HG03342 (cell line): ENCODE results near the gene CEP78.
A peak's percentile ranks its signal among the peaks of the same experiment; 100 is the strongest.
"Not testable (repeated sequence)": the region's sequence is repeated elsewhere in the genome, so short reads cannot be mapped to it uniquely, and the experiment has no call there.

Experiments used
- ATAC-seq: cut with Tn5 transposase; IDR thresholded peaks from one replicate; pipeline ENCODE4 v1.9.1; 2021; ENCODE audit warnings: mild to moderate bottlenecking, moderate library complexity; ENCODE audit not compliant: unreplicated experiment

Gene CEP78

GRCh38 chr9:78232471-78232870 is 3.4 kb upstream of the CEP78 start:
- ATAC-seq: not testable (repeated sequence)

- no peak for ATAC-seq
These were observed 1.1 kb upstream of the CEP78 start for GRCh38 chr9:78234810-78235209.

- no peak for ATAC-seq
These were observed 566 bp upstream of the CEP78 start for GRCh38 chr9:78235256-78235761.

GRCh38 chr9:78236551-78236910 is 656 bp downstream of the CEP78 start:
- ATAC-seq: peak; percentile 7

GRCh38 chr9:78238046-78239038 is 2.5 kb downstream of the CEP78 start:
- no peak for ATAC-seq

- no peak for ATAC-seq
These were observed 3.6 kb downstream of the CEP78 start for GRCh38 chr9:78239506-78239905.

GRCh38 chr9:78242041-78242440 is 6.2 kb downstream of the CEP78 start:
- no peak for ATAC-seq

GRCh38 chr9:78243130-78243529 is 7.3 kb downstream of the CEP78 start:
- ATAC-seq: no peak

- no peak for ATAC-seq
These were observed 9.5 kb downstream of the CEP78 start for GRCh38 chr9:78245401-78245800.

- no peak for ATAC-seq
These were observed 12.8 kb downstream of the CEP78 start for GRCh38 chr9:78248635-78249034.

GRCh38 chr9:78249542-78249941 is 13.7 kb downstream of the CEP78 start:
- ATAC-seq: no peak

- ATAC-seq: no peak
These were observed 16.7 kb downstream of the CEP78 start for GRCh38 chr9:78252616-78253015.

GRCh38 chr9:78253285-78253684 is 17.4 kb downstream of the CEP78 start:
- no peak for ATAC-seq

GRCh38 chr9:78261403-78262001 is 25.6 kb downstream of the CEP78 start:
- peak; percentile 73 for ATAC-seq

GRCh38 chr9:78262655-78263054 is 26.8 kb downstream of the CEP78 start:
- no peak for ATAC-seq

- no peak for ATAC-seq
These were observed 32.0 kb downstream of the CEP78 start for GRCh38 chr9:78267889-78268288.

- ATAC-seq: no peak
These were observed 33.9 kb downstream of the CEP78 start for GRCh38 chr9:78269784-78270183.

- ATAC-seq: no peak
These were observed 36.4 kb downstream of the CEP78 start for GRCh38 chr9:78272307-78272706.

GRCh38 chr9:78273761-78274160 is 37.9 kb downstream of the CEP78 start:
- ATAC-seq: no peak

- ATAC-seq: no peak
These were observed 42.4 kb downstream of the CEP78 start for GRCh38 chr9:78278177-78278777.

GRCh38 chr9:78278801-78279200 is 42.9 kb downstream of the CEP78 start:
- ATAC-seq: no peak
